ENCODE results near the gene ST8SIA5.

Gene ST8SIA5

GRCh38 chr18:46652372-46652771 is 104.5 kb downstream of the ST8SIA5 start:
- H3K9me3 ChIP-seq (ENCODE audit: control insufficient read depth, low read length): no peaks in the 10 kb centered on the region
- H3K9ac ChIP-seq (ENCODE audit: low read length): no peak overlapping the region
- no peaks in the 10 kb centered on the region for H3K36me3 ChIP-seq (ENCODE audit: control insufficient read depth, insufficient read depth, low read length)
- no peak overlapping the region for H3K4me3 ChIP-seq (ENCODE audit: low read length)
- no peaks in the 10 kb centered on the region for H3K4me1 ChIP-seq (ENCODE audit: control insufficient read depth, insufficient read depth, low read length)
- H3K27me3 ChIP-seq (ENCODE audit: control insufficient read depth, insufficient read depth, low read length): no peaks in the 10 kb centered on the region

GRCh38 chr18:46650681-46651080 is 106.2 kb downstream of the ST8SIA5 start:
- Histone ChIP-seq H3K9ac (ENCODE audit: low read length) (no peak overlapping the region), H3K4me3 (ENCODE audit: low read length) (no peak overlapping the region), H3K4me1 (ENCODE audit: control insufficient read depth, insufficient read depth, low read length) (no peaks in the 10 kb centered on the region), H3K36me3 (ENCODE audit: control insufficient read depth, insufficient read depth, low read length) (no peaks in the 10 kb centered on the region), H3K27me3 (ENCODE audit: control insufficient read depth, insufficient read depth, low read length) (no peaks in the 10 kb centered on the region), H3K9me3 (ENCODE audit: control insufficient read depth, low read length) (no peaks in the 10 kb centered on the region)

GRCh38 chr18:46649071-46649862 is 107.6 kb downstream of the ST8SIA5 start:
- Histone ChIP-seq H3K4me1 (ENCODE audit: control insufficient read depth, insufficient read depth, low read length) (no peaks in the 10 kb centered on the region), H3K27me3 (ENCODE audit: control insufficient read depth, insufficient read depth, low read length) (no peaks in the 10 kb centered on the region), H3K9me3 (ENCODE audit: control insufficient read depth, low read length) (no peaks in the 10 kb centered on the region), H3K36me3 (ENCODE audit: control insufficient read depth, insufficient read depth, low read length) (no peaks in the 10 kb centered on the region), H3K4me3 (ENCODE audit: low read length) (no peak overlapping the region), H3K9ac (ENCODE audit: low read length) (no peak overlapping the region)

GRCh38 chr18:46646468-46646867 is 110.4 kb downstream of the ST8SIA5 start:
- Histone ChIP-seq H3K36me3 (ENCODE audit: control insufficient read depth, insufficient read depth, low read length) (no peaks in the 10 kb centered on the region), H3K9ac (ENCODE audit: low read length) (no peak overlapping the region), H3K4me1 (ENCODE audit: control insufficient read depth, insufficient read depth, low read length) (no peaks in the 10 kb centered on the region), H3K4me3 (ENCODE audit: low read length) (no peak overlapping the region), H3K27me3 (ENCODE audit: control insufficient read depth, insufficient read depth, low read length) (no peaks in the 10 kb centered on the region), H3K9me3 (ENCODE audit: control insufficient read depth, low read length) (no peaks in the 10 kb centered on the region)

GRCh38 chr18:46642561-46642960 is 114.3 kb downstream of the ST8SIA5 start:
- Histone ChIP-seq H3K27me3 (ENCODE audit: control insufficient read depth, insufficient read depth, low read length) (no peaks in the 10 kb centered on the region), H3K9me3 (ENCODE audit: control insufficient read depth, low read length) (no peaks in the 10 kb centered on the region), H3K4me1 (ENCODE audit: control insufficient read depth, insufficient read depth, low read length) (no peaks in the 10 kb centered on the region), H3K36me3 (ENCODE audit: control insufficient read depth, insufficient read depth, low read length) (no peaks in the 10 kb centered on the region), H3K4me3 (ENCODE audit: low read length) (no peak overlapping the region), H3K9ac (ENCODE audit: low read length) (no peak overlapping the region)

GRCh38 chr18:46641917-46642316 is 114.9 kb downstream of the ST8SIA5 start:
- H3K36me3 ChIP-seq (ENCODE audit: control insufficient read depth, insufficient read depth, low read length): no peaks in the 10 kb centered on the region
- no peaks in the 10 kb centered on the region for H3K9me3 ChIP-seq (ENCODE audit: control insufficient read depth, low read length)
- H3K9ac ChIP-seq (ENCODE audit: low read length): no peak overlapping the region
- no peaks in the 10 kb centered on the region for H3K4me1 ChIP-seq (ENCODE audit: control insufficient read depth, insufficient read depth, low read length)
- H3K4me3 ChIP-seq (ENCODE audit: low read length): no peak overlapping the region
- H3K27me3 ChIP-seq (ENCODE audit: control insufficient read depth, insufficient read depth, low read length): no peaks in the 10 kb centered on the region

- H3K27me3 ChIP-seq (ENCODE audit: control insufficient read depth, insufficient read depth, low read length): no peaks in the 10 kb centered on the region
Observed at GRCh38 chr18:46639386-46639785, 117.5 kb downstream of the ST8SIA5 start.

GRCh38 chr18:46636040-46636630 is 120.7 kb downstream of the ST8SIA5 start:
- Histone ChIP-seq H3K4me3 (ENCODE audit: low read length) (no peak overlapping the region), H3K9me3 (ENCODE audit: control insufficient read depth, low read length) (no peaks in the 10 kb centered on the region), H3K9ac (ENCODE audit: low read length) (no peak overlapping the region), H3K4me1 (ENCODE audit: control insufficient read depth, insufficient read depth, low read length) (no peaks in the 10 kb centered on the region), H3K27me3 (ENCODE audit: control insufficient read depth, insufficient read depth, low read length) (no peaks in the 10 kb centered on the region), H3K36me3 (ENCODE audit: control insufficient read depth, insufficient read depth, low read length) (no peaks in the 10 kb centered on the region)

More at GRCh38 chr18:46639386-46639785, 117.5 kb downstream of the ST8SIA5 start:
- Histone ChIP-seq H3K36me3 (ENCODE audit: control insufficient read depth, insufficient read depth, low read length) (no peaks in the 10 kb centered on the region), H3K9me3 (ENCODE audit: control insufficient read depth, low read length) (no peaks in the 10 kb centered on the region), H3K4me3 (ENCODE audit: low read length) (no peak overlapping the region), H3K9ac (ENCODE audit: low read length) (no peak overlapping the region), H3K4me1 (ENCODE audit: control insufficient read depth, insufficient read depth, low read length) (no peaks in the 10 kb centered on the region)

GRCh38 chr18:46632401-46633071 is 124.3 kb downstream of the ST8SIA5 start:
- H3K4me3 ChIP-seq (ENCODE audit: low read length): no peak overlapping the region
- H3K9ac ChIP-seq (ENCODE audit: low read length): no peak overlapping the region
- no peaks in the 10 kb centered on the region for H3K4me1 ChIP-seq (ENCODE audit: control insufficient read depth, insufficient read depth, low read length)
- no peaks in the 10 kb centered on the region for H3K9me3 ChIP-seq (ENCODE audit: control insufficient read depth, low read length)
- H3K36me3 ChIP-seq (ENCODE audit: control insufficient read depth, insufficient read depth, low read length): no peaks in the 10 kb centered on the region
- H3K27me3 ChIP-seq (ENCODE audit: control insufficient read depth, insufficient read depth, low read length): no peaks in the 10 kb centered on the region

- no peaks in the 10 kb centered on the region for H3K27me3 ChIP-seq (ENCODE audit: control insufficient read depth, insufficient read depth, low read length)
- H3K4me1 ChIP-seq (ENCODE audit: control insufficient read depth, insufficient read depth, low read length): no peaks in the 10 kb centered on the region
- no peak overlapping the region for H3K9ac ChIP-seq (ENCODE audit: low read length)
- H3K36me3 ChIP-seq (ENCODE audit: control insufficient read depth, insufficient read depth, low read length): no peaks in the 10 kb centered on the region
- no peaks in the 10 kb centered on the region for H3K9me3 ChIP-seq (ENCODE audit: control insufficient read depth, low read length)
- no peak overlapping the region for H3K4me3 ChIP-seq (ENCODE audit: low read length)
Observed at GRCh38 chr18:46630991-46631390, 125.9 kb downstream of the ST8SIA5 start.

GRCh38 chr18:46630160-46630559 is 126.7 kb downstream of the ST8SIA5 start:
- H3K9ac ChIP-seq (ENCODE audit: low read length): no peak overlapping the region
- no peaks in the 10 kb centered on the region for H3K9me3 ChIP-seq (ENCODE audit: control insufficient read depth, low read length)
- H3K4me1 ChIP-seq (ENCODE audit: control insufficient read depth, insufficient read depth, low read length): no peaks in the 10 kb centered on the region
- H3K36me3 ChIP-seq (ENCODE audit: control insufficient read depth, insufficient read depth, low read length): no peaks in the 10 kb centered on the region
- H3K4me3 ChIP-seq (ENCODE audit: low read length): no peak overlapping the region
- H3K27me3 ChIP-seq (ENCODE audit: control insufficient read depth, insufficient read depth, low read length): no peaks in the 10 kb centered on the region

- no peak overlapping the region for H3K9ac ChIP-seq (ENCODE audit: low read length)
Observed at GRCh38 chr18:46629361-46629760, 127.5 kb downstream of the ST8SIA5 start.

More at GRCh38 chr18:46629361-46629760, 127.5 kb downstream of the ST8SIA5 start:
- no peak overlapping the region for H3K4me3 ChIP-seq (ENCODE audit: low read length)
- H3K9me3 ChIP-seq (ENCODE audit: control insufficient read depth, low read length): no peaks in the 10 kb centered on the region
- no peaks in the 10 kb centered on the region for H3K4me1 ChIP-seq (ENCODE audit: control insufficient read depth, insufficient read depth, low read length)
- no peaks in the 10 kb centered on the region for H3K36me3 ChIP-seq (ENCODE audit: control insufficient read depth, insufficient read depth, low read length)
- H3K27me3 ChIP-seq (ENCODE audit: control insufficient read depth, insufficient read depth, low read length): no peaks in the 10 kb centered on the region

All from mucosa of stomach (tissue), 1 donor.